Measurements from ENCODE around the gene CTIF. TPM values are rescaled to one million over a fixed set of nuclear protein-coding genes. Genes with fewer than 3 reads are reported as not detected.
A peak's percentile ranks its signal among the peaks of the same experiment; 100 is the strongest.

The CTIF gene
- total RNA-seq, 1 donor from 2014 or later: 84.3 TPM

- no peak for DNase-seq (ENCODE audit: low spot score)
- intact Hi-C loops (cut with DNase I): loop anchor here (5.0 kb wide), 1 partner anchor 50 kb away; no protein-coding TSS in a partner anchor
Measured at GRCh38 chr18:48792611-48793380, 254.0 kb downstream of the CTIF start.

- peak; percentile 35 for DNase-seq (ENCODE audit: low spot score)
- intact Hi-C loops (cut with DNase I): loop anchor here (5.0 kb wide), 1 partner anchor 48 kb away; no protein-coding TSS in a partner anchor
Measured at GRCh38 chr18:48794251-48794970, 255.6 kb downstream of the CTIF start.

- peak; percentile 10 for DNase-seq (ENCODE audit: low spot score)
- intact Hi-C loops (cut with DNase I): no loop called here
Measured at GRCh38 chr18:48795696-48796095, 256.9 kb downstream of the CTIF start.

- DNase-seq (ENCODE audit: low spot score): peak; percentile 59
- intact Hi-C loops (cut with DNase I): no loop called here
Measured at GRCh38 chr18:48796491-48797205, 257.8 kb downstream of the CTIF start.

DNA sequence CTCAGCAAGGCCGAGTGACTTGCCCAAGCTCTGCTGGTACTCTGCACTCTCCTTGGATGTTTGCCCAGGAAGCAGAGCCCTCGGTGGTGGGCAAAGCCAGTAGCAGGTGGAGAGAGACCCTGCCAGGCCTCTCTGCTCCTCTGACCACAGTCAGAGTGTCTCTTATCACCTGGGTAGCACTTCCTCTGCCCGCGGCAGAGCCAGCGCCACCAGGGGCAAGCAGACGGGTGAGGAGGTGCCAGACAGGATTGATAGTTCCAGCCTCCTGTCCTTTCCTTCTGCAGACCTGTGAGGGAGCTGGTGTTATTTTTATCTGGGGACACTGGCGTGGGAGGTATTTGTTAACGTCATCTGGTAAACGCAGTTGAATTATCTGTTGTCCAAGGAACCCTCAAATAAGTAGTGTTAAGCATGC lies 259.0 kb downstream of the CTIF start:
- peak; percentile 76 for DNase-seq (ENCODE audit: low spot score)
- intact Hi-C loops (cut with DNase I): loop anchor here (1.0 kb wide), 1 partner anchor 16 kb away; no protein-coding TSS in a partner anchor

- intact Hi-C loops (cut with DNase I): loop anchor here (1.0 kb wide), 1 partner anchor 16 kb away; no protein-coding TSS in a partner anchor
- DNase-seq (ENCODE audit: low spot score): peak; percentile 77
Measured at GRCh38 chr18:48798334-48799245, 259.8 kb downstream of the CTIF start.

GRCh38 chr18:48799724-48800315 lies 261.0 kb downstream of the CTIF start:
- peak; percentile 33 for DNase-seq (ENCODE audit: low spot score)
- intact Hi-C loops (cut with DNase I): loop anchor here (5.0 kb wide), 1 partner anchor 132 kb away; no protein-coding TSS in a partner anchor

DNA sequence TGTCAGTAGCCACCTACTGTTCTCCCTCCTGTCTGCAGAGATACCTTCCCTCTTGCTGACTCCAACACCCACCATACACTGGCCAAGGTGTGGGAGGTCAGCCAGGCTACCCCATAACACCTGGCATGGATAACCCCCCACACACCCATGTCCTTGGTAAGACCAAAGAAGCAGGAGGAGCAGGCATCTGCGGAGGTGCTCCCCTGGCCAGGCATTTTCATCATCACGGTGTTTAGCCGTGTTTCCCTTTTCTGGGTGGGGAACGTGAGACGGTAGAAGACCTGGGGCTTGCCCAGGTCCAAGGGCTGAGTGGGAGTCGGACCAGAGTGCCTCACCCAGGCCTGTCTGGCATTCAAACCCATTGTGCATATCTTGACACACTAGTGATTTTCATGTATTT lies 261.6 kb downstream of the CTIF start:
- DNase-seq (ENCODE audit: low spot score): peak; percentile 44
- intact Hi-C loops (cut with DNase I): loop anchor here (5.0 kb wide), 1 partner anchor 132 kb away; no protein-coding TSS in a partner anchor

- DNase-seq (ENCODE audit: low spot score): peak; percentile 75
Measured at GRCh38 chr18:48800876-48801727, 262.3 kb downstream of the CTIF start.

DNA sequence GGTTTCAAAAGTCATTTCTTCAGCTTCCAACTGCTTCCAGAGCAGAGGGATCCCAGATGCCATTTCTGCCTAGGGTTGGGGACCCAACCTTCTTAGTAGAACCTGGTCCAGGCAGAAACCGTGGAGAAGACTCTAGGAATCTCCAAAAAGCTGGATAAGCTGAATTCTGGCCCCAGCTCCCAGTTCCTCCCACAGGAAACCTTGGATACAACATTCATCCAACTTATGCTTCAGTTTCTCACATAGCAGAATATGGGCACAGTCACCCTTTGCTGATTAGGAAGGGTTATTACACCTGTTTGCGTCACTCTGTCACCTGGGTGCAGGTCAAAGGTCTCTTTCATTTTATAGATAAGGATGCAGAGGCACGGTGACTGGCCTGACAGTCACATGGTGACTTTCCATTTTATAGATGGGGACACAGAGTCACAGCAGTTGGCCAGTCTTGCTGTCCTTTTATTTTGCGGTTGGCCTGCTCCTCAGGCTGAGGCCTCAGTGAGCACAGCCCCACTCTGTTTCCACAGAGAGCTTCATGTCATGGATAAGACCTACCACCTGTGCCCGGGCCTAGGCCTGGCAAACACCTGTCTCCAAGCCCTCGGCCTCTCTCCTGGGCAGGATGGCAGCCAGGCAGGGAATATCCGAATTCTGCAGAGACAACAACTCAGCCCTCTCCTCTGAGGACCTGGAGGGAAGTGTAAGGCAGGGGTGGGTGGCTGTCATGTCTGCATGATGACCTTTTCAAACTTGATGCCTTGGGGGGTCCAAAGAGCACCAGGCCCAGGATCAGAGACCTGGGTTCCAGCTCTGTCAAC lies 263.1 kb downstream of the CTIF start:
- DNase-seq (ENCODE audit: low spot score): peak; percentile 44
- intact Hi-C loops (cut with DNase I): loop anchor here (5.0 kb wide), 1 partner anchor 130 kb away; no protein-coding TSS in a partner anchor

More at GRCh38 chr18:48800876-48801727, 262.3 kb downstream of the CTIF start:
- intact Hi-C loops (cut with DNase I): loop anchor here (5.0 kb wide), 1 partner anchor 131 kb away; no protein-coding TSS in a partner anchor

GRCh38 chr18:48802543-48803290 lies 263.9 kb downstream of the CTIF start:
- peak; percentile 76 for DNase-seq (ENCODE audit: low spot score)
- intact Hi-C loops (cut with DNase I): loop anchor here (5.0 kb wide), 1 partner anchor 130 kb away; no protein-coding TSS in a partner anchor

DNA sequence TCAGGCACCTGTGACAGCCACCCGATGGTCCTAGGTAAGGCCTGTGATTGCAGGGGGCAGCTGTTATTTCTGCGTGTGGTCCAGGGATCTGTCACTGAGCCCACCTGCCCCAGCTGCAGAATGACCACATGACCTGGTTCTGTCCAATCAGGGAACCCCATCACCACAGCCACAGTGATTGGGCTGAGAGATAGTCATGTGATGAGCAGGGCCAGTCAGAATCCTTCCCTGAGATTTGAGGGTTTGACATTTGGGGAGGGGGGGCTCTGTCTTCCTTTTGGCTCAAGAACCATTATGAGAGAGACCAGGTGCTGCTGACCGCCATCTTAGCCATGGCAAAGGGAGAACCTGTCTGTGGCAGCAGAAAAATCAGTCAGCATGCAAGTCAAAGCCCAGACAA lies 264.7 kb downstream of the CTIF start:
- DNase-seq (ENCODE audit: low spot score): no peak
- intact Hi-C loops (cut with DNase I): loop anchor here (5.0 kb wide), 1 partner anchor 129 kb away; no protein-coding TSS in a partner anchor

- intact Hi-C loops (cut with DNase I): loop anchor here (5.0 kb wide), 1 partner anchor 128 kb away; no protein-coding TSS in a partner anchor
- peak; percentile 75 for DNase-seq (ENCODE audit: low spot score)
Measured at GRCh38 chr18:48803951-48804855, 265.4 kb downstream of the CTIF start.

GRCh38 chr18:48804856-48805610 lies 266.2 kb downstream of the CTIF start:
- DNase-seq (ENCODE audit: low spot score): peak; percentile 63
- intact Hi-C loops (cut with DNase I): loop anchor here (5.0 kb wide), 1 partner anchor 127 kb away; no protein-coding TSS in a partner anchor

Measured in cardiac septum (tissue), 1 donor.